ENCODE data around the gene TRIM5.

- TF ChIP-seq CTCF (IDR thresholded peaks at IDR 0.05) = no peak
- TF ChIP-seq POLR2A (IDR thresholded peaks at IDR 0.05) = no peak
- TF ChIP-seq EP300 (IDR thresholded peaks at IDR 0.05) = no peak
Measured at GRCh38 chr11:5626196-5626595, 58.7 kb downstream of the TRIM5 start.
